KMS-11 (cell line): ENCODE results near the gene EML6.

Experiments used
- H2AFZ ChIP-seq: fragments of 200-600 bp; sonication (generic); 2 replicates; pipeline ENCODE4 v1.6.1; 2016; ENCODE audit warnings: antibody characterized with exemption, mixed run types, low read depth
- H3K27ac ChIP-seq: fragments of 200-600 bp; sonication (generic); 2 replicates; pipeline ENCODE4 v1.6.1; 2016; ENCODE audit warnings: mild to moderate bottlenecking, mixed run types
- H3K27me3 ChIP-seq: fragments of 200-600 bp; sonication (generic); 2 replicates; pipeline ENCODE4 v1.6.1; 2017; ENCODE audit warnings: mild to moderate bottlenecking, low read depth, mixed run types, moderate library complexity; ENCODE audit not compliant: insufficient read depth
- H3K36me3 ChIP-seq: fragments of 200-600 bp; sonication (generic); 2 replicates; pipeline ENCODE4 v1.6.1; 2017; ENCODE audit warnings: mild to moderate bottlenecking, mixed run types; ENCODE audit not compliant: insufficient read depth
- H3K4me1 ChIP-seq: fragments of 200-600 bp; sonication (generic); 2 replicates; pipeline ENCODE4 v1.6.1; 2016; ENCODE audit warnings: mild to moderate bottlenecking, low read depth, mixed run types; ENCODE audit not compliant: poor library complexity, severe bottlenecking
- H3K4me2 ChIP-seq: fragments of 200-600 bp; sonication (generic); 2 replicates; pipeline ENCODE4 v1.7.0; 2016; ENCODE audit warnings: mild to moderate bottlenecking, mixed run types
- H3K4me3 ChIP-seq: fragments of 200-600 bp; sonication (generic); IDR thresholded peaks from 2 replicates; pipeline ENCODE4 v1.6.1; 2017; ENCODE audit warnings: low read depth, low read length, mixed read lengths; ENCODE audit not compliant: insufficient read depth
- H3K79me2 ChIP-seq: fragments of 200-600 bp; sonication (generic); 2 replicates; pipeline ENCODE4 v1.6.1; 2016; ENCODE audit warnings: low read depth, mixed run types; ENCODE audit not compliant: insufficient read depth
- H3K9ac ChIP-seq: fragments of 200-600 bp; sonication (generic); 2 replicates; pipeline ENCODE4 v1.6.1; 2016; ENCODE audit warnings: mild to moderate bottlenecking, mixed run types
- H4K20me1 ChIP-seq: fragments of 200-600 bp; sonication (generic); 2 replicates; pipeline ENCODE4 v1.6.1; 2016; ENCODE audit warnings: mild to moderate bottlenecking, mixed run types; ENCODE audit not compliant: insufficient read depth
- TF ChIP-seq, protein P1 (sequence below): fragments of 200-600 bp; sonication (generic); conservative IDR thresholded peaks from 2 replicates; pipeline ENCODE4 v1.6.1; 2017; ENCODE audit warnings: low read depth, mild to moderate bottlenecking, antibody characterized with exemption, low read length, moderate library complexity, mixed read lengths

The EML6 gene

DNA sequence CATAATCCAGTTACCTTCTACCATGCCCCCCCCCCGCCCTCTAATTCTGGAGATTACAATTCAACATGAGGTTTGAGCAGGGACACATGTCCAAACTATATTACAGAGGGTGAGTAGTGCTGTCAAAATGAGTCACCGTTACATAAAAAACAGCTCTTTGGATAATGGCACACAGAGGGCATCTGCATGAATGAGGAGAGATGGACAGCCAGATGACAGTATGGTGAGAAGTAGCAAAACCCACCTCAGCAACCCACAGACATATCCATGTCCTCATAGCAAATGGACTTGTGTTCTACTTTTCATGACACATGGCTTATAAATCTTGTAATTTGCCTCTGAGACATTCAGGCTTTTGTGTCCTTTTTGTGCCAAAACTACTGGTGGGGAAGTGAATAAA, 132.0 kb downstream of the EML6 start:
- H3K4me3 ChIP-seq, result no peak overlapping the region
- no peaks in the 10 kb centered on the region for H4K20me1 ChIP-seq
- H3K79me2 ChIP-seq, result no peaks in the 10 kb centered on the region
- H3K4me2 ChIP-seq, result no peak overlapping the region
- H3K27ac ChIP-seq, result no peak overlapping the region
- no peaks in the 10 kb centered on the region for H3K27me3 ChIP-seq
- TF ChIP-seq, protein P1, sequence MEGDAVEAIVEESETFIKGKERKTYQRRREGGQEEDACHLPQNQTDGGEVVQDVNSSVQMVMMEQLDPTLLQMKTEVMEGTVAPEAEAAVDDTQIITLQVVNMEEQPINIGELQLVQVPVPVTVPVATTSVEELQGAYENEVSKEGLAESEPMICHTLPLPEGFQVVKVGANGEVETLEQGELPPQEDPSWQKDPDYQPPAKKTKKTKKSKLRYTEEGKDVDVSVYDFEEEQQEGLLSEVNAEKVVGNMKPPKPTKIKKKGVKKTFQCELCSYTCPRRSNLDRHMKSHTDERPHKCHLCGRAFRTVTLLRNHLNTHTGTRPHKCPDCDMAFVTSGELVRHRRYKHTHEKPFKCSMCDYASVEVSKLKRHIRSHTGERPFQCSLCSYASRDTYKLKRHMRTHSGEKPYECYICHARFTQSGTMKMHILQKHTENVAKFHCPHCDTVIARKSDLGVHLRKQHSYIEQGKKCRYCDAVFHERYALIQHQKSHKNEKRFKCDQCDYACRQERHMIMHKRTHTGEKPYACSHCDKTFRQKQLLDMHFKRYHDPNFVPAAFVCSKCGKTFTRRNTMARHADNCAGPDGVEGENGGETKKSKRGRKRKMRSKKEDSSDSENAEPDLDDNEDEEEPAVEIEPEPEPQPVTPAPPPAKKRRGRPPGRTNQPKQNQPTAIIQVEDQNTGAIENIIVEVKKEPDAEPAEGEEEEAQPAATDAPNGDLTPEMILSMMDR, result no peak
- H2AFZ ChIP-seq, result no peak overlapping the region
- no peaks in the 10 kb centered on the region for H3K36me3 ChIP-seq
- no peaks in the 10 kb centered on the region for H3K4me1 ChIP-seq
- no peak overlapping the region for H3K9ac ChIP-seq

DNA sequence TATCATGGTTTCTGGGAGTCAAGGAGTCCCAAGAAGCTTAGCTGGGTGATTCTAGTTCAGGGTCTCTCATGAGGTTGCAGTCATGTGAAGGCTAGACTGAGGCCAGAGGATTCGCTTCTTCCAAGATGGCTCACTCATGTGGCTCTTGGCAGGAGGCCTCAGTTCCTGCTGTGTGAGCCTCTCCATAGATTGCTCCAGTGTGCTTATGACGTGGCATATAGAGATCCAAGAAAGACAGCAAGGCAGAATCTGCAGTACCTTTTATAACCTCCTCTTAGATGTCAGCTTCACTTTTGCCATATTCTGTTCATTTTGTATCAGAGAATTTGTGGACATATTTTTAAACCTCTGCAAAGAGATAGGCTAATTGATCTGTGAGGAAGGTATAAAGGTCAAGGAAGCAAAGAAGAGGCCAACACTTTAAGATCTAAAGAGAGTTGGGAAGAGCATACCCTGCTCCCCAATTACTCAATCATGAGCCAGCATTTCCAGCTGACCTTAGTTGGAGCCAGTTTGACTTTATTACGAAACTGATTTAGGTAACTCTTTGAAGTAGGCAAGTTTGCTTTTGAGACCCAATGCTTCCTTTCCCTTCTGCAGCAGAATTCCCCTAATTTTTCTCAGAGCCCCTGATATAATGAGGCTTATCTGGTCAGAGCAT, 134.7 kb downstream of the EML6 start:
- H3K4me1 ChIP-seq, result no peaks in the 10 kb centered on the region
- no peaks in the 10 kb centered on the region for H3K36me3 ChIP-seq
- H3K4me3 ChIP-seq, result no peak overlapping the region
- no peaks in the 10 kb centered on the region for H3K79me2 ChIP-seq
- H3K27ac ChIP-seq, result no peak overlapping the region
- no peaks in the 10 kb centered on the region for H4K20me1 ChIP-seq
- TF ChIP-seq, protein P1, result no peak
- no peak overlapping the region for H2AFZ ChIP-seq
- H3K9ac ChIP-seq, result no peak overlapping the region
- H3K4me2 ChIP-seq, result no peak overlapping the region
- H3K27me3 ChIP-seq, result no peaks in the 10 kb centered on the region

DNA sequence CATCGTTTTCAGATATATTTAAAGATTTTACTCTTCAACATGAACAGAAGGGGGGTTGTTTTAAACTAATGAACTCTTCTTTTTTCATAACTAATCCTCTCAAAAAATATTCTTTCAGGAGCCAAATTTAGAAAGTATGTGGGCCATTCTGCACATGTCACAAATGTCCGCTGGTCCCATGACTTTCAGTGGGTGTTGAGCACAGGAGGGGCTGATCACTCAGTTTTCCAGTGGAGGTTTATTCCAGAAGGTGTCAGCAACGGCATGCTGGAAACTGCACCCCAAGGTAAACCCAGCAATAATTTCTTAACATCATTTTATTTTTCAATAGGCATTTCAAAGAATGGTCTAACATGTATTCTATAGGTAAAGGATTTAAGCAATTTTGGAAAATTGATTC, 136.0 kb downstream of the EML6 start:
- no peaks in the 10 kb centered on the region for H3K79me2 ChIP-seq
- no peaks in the 10 kb centered on the region for H3K4me1 ChIP-seq
- no peak overlapping the region for H3K4me2 ChIP-seq
- no peaks in the 10 kb centered on the region for H3K36me3 ChIP-seq
- no peak overlapping the region for H3K4me3 ChIP-seq
- H3K27me3 ChIP-seq, result no peaks in the 10 kb centered on the region
- no peaks in the 10 kb centered on the region for H4K20me1 ChIP-seq
- no peak overlapping the region for H3K9ac ChIP-seq
- H3K27ac ChIP-seq, result no peak overlapping the region
- TF ChIP-seq, protein P1, result no peak
- no peak overlapping the region for H2AFZ ChIP-seq

DNA sequence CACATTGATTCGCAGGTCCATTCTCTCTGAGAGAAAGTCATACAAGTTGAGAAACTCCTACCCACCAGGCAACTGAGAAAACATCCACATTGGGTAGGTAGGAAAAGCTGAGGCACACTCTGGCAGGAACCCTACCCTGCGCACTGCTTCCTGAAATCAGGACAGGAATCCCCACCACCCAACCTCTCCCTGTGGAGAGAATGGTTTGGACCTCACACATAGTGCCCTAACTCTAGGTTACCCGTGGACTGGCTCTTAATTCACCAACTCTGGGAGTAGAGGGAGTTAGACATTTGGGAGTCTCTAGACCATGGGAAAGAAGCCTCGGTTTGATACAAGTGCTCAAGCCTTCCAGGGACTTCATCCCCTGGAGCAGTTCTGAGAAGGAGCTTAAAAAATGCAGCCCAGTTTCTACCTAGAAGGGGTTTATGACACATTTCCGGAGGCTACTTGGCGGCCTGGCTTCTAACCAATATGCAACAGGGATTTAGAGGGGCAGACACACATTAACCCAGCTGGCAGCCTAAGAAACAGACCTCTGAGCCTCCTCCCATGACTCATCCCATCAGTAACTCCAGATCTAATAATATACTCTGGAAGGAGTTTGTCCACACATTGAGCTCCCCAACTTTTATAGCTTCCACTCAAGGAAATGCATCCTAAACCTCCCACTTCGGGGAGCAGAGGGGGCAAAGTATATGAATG, 136.7 kb downstream of the EML6 start:
- no peak overlapping the region for H3K4me3 ChIP-seq
- no peak overlapping the region for H3K27ac ChIP-seq

More for the DNA sequence above, 136.7 kb downstream of the EML6 start:
- no peak overlapping the region for H3K9ac ChIP-seq
- H3K27me3 ChIP-seq, result no peaks in the 10 kb centered on the region
- H3K4me1 ChIP-seq, result no peaks in the 10 kb centered on the region
- no peaks in the 10 kb centered on the region for H4K20me1 ChIP-seq
- TF ChIP-seq, protein P1, result no peak
- no peaks in the 10 kb centered on the region for H3K36me3 ChIP-seq
- no peaks in the 10 kb centered on the region for H3K79me2 ChIP-seq
- no peak overlapping the region for H2AFZ ChIP-seq
- no peak overlapping the region for H3K4me2 ChIP-seq
